GM12878 (cell line): ENCODE measurements around the gene SLC17A2. TPM values are rescaled to one million over a fixed set of nuclear protein-coding genes. Genes with fewer than 3 reads are reported as not detected.

Source experiments
- ATAC-seq: fragments of 200-7000 bp; cut with Tn5 transposase; 3 replicates; pipeline ENCODE4 v1.9.1; 2020; ENCODE audit warnings: mild to moderate bottlenecking, moderate library complexity
- BruUV-seq: library from RNA; stranded (reverse); fragments of 400-500 nt; replicated peaks from 2 replicates; lab custom pipeline; 2021; lab: Mats Ljungman, UMichigan
- CTCF ChIA-PET: fragments of 300-600 bp; sonication (Branson Sonifier 250); formaldehyde crosslinking; extraction: SDS; loops from one replicate; lab custom pipeline; 2021; ENCODE audit warnings: inconsistent platforms; lab: Yijun Ruan, JAX
- POLR2A ChIA-PET: fragments of 350-600 bp; formaldehyde crosslinking; extraction: SDS; loops from one replicate; lab custom pipeline; 2021; ENCODE audit warnings: inconsistent platforms; lab: Charles Lee
- RAD21 ChIA-PET: fragments of 300-600 bp; sonication (Branson Sonifier 250); formaldehyde crosslinking; loops from one replicate; lab custom pipeline; 2023; ENCODE audit warnings: antibody characterized with exemption; ENCODE audit not compliant: unreplicated experiment; lab: Charles Lee
- SMC1A ChIA-PET: fragments of 300-600 bp; sonication (Branson Sonifier 250); formaldehyde crosslinking; loops from one replicate; lab custom pipeline; 2023; ENCODE audit not compliant: unreplicated experiment, uncharacterized antibody; lab: Charles Lee
- DNase-seq: peaks from one replicate; pipeline ENCODE4 v3.0.0-alpha.2; 2011; ENCODE audit warnings: low read depth, low spot score
- FAIRE-seq: peaks from 3 replicates; lab custom pipeline; 2011; peaks lifted over from hg19 to GRCh38; lab: Jason Lieb, UNC
- H2AFZ ChIP-seq: 2 replicates; pipeline ENCODE4 v1.6.0; 2011; ENCODE audit warnings: low read depth, low read length, control low read depth; ENCODE audit not compliant: control insufficient read depth
- H3K27ac ChIP-seq: 2 replicates; pipeline ENCODE4 v1.5.1; 2011; ENCODE audit warnings: control low read depth; ENCODE audit not compliant: control insufficient read depth, insufficient read depth
- H3K27me3 ChIP-seq, 2 experiments: replicated peaks in 1 of 2; 2 replicates each; pipeline versions ENCODE4 v1.6.0 to v1.6.1; 2011; ENCODE audit warnings: low read length in 1 of 2; ENCODE audit not compliant: control insufficient read depth in 2 of 2, insufficient read depth in 2 of 2
- H3K36me3 ChIP-seq, 2 experiments: 2 replicates each; pipeline ENCODE4 v1.5.1; 2011; ENCODE audit warnings: low read length in 1 of 2; ENCODE audit not compliant: control insufficient read depth in 2 of 2, insufficient read depth in 2 of 2
- H3K4me1 ChIP-seq: 2 replicates; pipeline ENCODE4 v1.6.1; 2011; ENCODE audit warnings: mild to moderate bottlenecking, low read length, moderate library complexity, mixed read lengths; ENCODE audit not compliant: control insufficient read depth, insufficient read depth
- H3K4me2 ChIP-seq: 2 replicates; pipeline ENCODE4 v1.6.0; 2011; ENCODE audit warnings: control low read depth; ENCODE audit not compliant: control insufficient read depth, insufficient read depth
- H3K4me3 ChIP-seq: fragments of 200-600 bp; sonication (generic); 2 replicates; pipeline ENCODE4 v1.5.1; 2016
- H3K79me2 ChIP-seq: 2 replicates; pipeline ENCODE4 v1.6.0; 2011; ENCODE audit warnings: low read length; ENCODE audit not compliant: control insufficient read depth, insufficient read depth
- H3K9ac ChIP-seq: 2 replicates; pipeline ENCODE4 v1.8.0; 2011; ENCODE audit warnings: low read length, control low read depth, mixed read lengths; ENCODE audit not compliant: control insufficient read depth, insufficient read depth
- H3K9me3 ChIP-seq: replicated peaks from 3 replicates; pipeline ENCODE4 v1.5.1; 2011; ENCODE audit warnings: mild to moderate bottlenecking, low read length; ENCODE audit not compliant: control insufficient read depth, insufficient read depth
- H4K20me1 ChIP-seq: 2 replicates; pipeline ENCODE4 v1.6.0; 2011; ENCODE audit not compliant: control insufficient read depth, insufficient read depth
- BCL11A ChIP-seq: IDR thresholded peaks from 2 replicates; pipeline ENCODE4 v1.6.1; 2011; ENCODE audit warnings: low read depth, low read length
- CBFB ChIP-seq: IDR thresholded peaks from 2 replicates; pipeline ENCODE4 v1.6.1; 2016; ENCODE audit warnings: antibody characterized with exemption, low read depth
- CBX3 ChIP-seq: fragments of 200-600 bp; sonication (generic); IDR thresholded peaks from 2 replicates; pipeline ENCODE4 v1.6.1; 2016; ENCODE audit warnings: low read depth, borderline replicate concordance
- CBX5 ChIP-seq: sonication (generic); IDR thresholded peaks from 2 replicates; pipeline ENCODE4 v1.6.1; 2016; ENCODE audit warnings: low read depth, moderate library complexity, mild to moderate bottlenecking, inconsistent platforms
- EP300 ChIP-seq, 2 experiments: fragments of 150-350 bp in 1 of 2; IDR thresholded peaks; 2 replicates each; pipeline ENCODE4 v1.6.1; 2011 to 2012; ENCODE audit warnings: low read depth in 2 of 2, low read length in 2 of 2, borderline replicate concordance in 1 of 2, improper control_type of control experiment in 1 of 2, inconsistent platforms in 1 of 2; ENCODE audit not compliant: control insufficient read depth in 1 of 2
- EZH2 ChIP-seq: IDR thresholded peaks from 2 replicates; pipeline ENCODE4 v1.6.1; 2012; ENCODE audit warnings: low read depth, mild to moderate bottlenecking, control low read depth, inconsistent platforms, low read length, borderline replicate concordance; ENCODE audit not compliant: control insufficient read depth
- HDAC6 ChIP-seq: fragments of 200-600 bp; sonication (generic); IDR thresholded peaks from one replicate; pipeline ENCODE4 v1.8.0; 2017; ENCODE audit warnings: antibody characterized with exemption; ENCODE audit not compliant: unreplicated experiment
- KAT2A ChIP-seq: conservative IDR thresholded peaks from 2 replicates; pipeline ENCODE4 v1.6.1; 2011; ENCODE audit warnings: low read depth, low read length; ENCODE audit not compliant: control insufficient read depth
- KDM1A ChIP-seq: fragments of 200-600 bp; sonication (generic); IDR thresholded peaks from 2 replicates; pipeline ENCODE4 v1.6.1; 2016; ENCODE audit warnings: borderline replicate concordance
- MEF2A ChIP-seq: IDR thresholded peaks from 2 replicates; pipeline ENCODE4 v1.6.1; 2011; ENCODE audit warnings: low read depth, mild to moderate bottlenecking, low read length, moderate library complexity; ENCODE audit not compliant: insufficient read depth
- MXI1 ChIP-seq: fragments of 150-350 bp; IDR thresholded peaks from 2 replicates; pipeline ENCODE4 v1.6.1; 2011; ENCODE audit warnings: low read depth, mild to moderate bottlenecking, inconsistent platforms, low read length, improper control_type of control experiment
- RAD21 ChIP-seq: IDR thresholded peaks from 2 replicates; pipeline ENCODE4 v1.6.1; 2011; ENCODE audit warnings: mild to moderate bottlenecking, low read depth, low read length, moderate library complexity; ENCODE audit not compliant: insufficient read depth
- RBBP5 ChIP-seq: fragments of 200-600 bp; sonication (generic); conservative IDR thresholded peaks from 2 replicates; pipeline ENCODE4 v1.6.1; 2016
- REST ChIP-seq: IDR thresholded peaks from 2 replicates; pipeline ENCODE4 v1.6.1; 2012; ENCODE audit warnings: mild to moderate bottlenecking, low read depth, low read length
- RUNX3 ChIP-seq: IDR thresholded peaks from 2 replicates; pipeline ENCODE4 v1.6.1; 2012; ENCODE audit warnings: low read length, inconsistent platforms
- SREBF2 ChIP-seq: IDR thresholded peaks from 2 replicates; pipeline ENCODE4 v1.6.1; 2012; ENCODE audit warnings: mild to moderate bottlenecking, low read length
- STAT1 ChIP-seq: fragments of 450-650 bp; conservative IDR thresholded peaks from 2 replicates; pipeline ENCODE4 v1.6.1; 2014; ENCODE audit warnings: antibody characterized with exemption, mild to moderate bottlenecking
- ZNF217 ChIP-seq: fragments of 450-650 bp; IDR thresholded peaks from 2 replicates; pipeline ENCODE4 v1.6.1; 2017; ENCODE audit warnings: antibody characterized with exemption, mild to moderate bottlenecking
- ZNF24 ChIP-seq: fragments of 450-650 bp; IDR thresholded peaks from 2 replicates; pipeline ENCODE4 v1.6.1; 2017; ENCODE audit warnings: antibody characterized with exemption, mild to moderate bottlenecking
- ZNF274 ChIP-seq: IDR thresholded peaks from one replicate; pipeline ENCODE4 v1.8.0; 2011; ENCODE audit not compliant: insufficient read length, insufficient read depth
- ZSCAN29 ChIP-seq: fragments of 450-650 bp; IDR thresholded peaks from 2 replicates; pipeline ENCODE4 v1.6.1; 2017; ENCODE audit warnings: mild to moderate bottlenecking, moderate library complexity
- WGBS: methylation state at CpG from one replicate; pipeline ENCODE4 v1.1.6; 2016; ENCODE audit warnings: low lambda C conversion rate; ENCODE audit not compliant: insufficient replicate concordance, insufficient coverage; ENCODE audit errors: missing lambda C conversion rate; 5-methylcytosine and 5-hydroxymethylcytosine counted together
- in situ Hi-C: fragments of 300-500 bp; cut with MboI; formaldehyde crosslinking; loops from 9 replicates; pipeline ENCODE4 v1.14.3; 2018; ENCODE audit warnings: mixed read lengths
- intact Hi-C: fragments of 100-400 bp; cut with micrococcal nuclease; formaldehyde crosslinking; loops from one replicate; pipeline ENCODE4 v1.14.2; 2022; ENCODE audit not compliant: unreplicated experiment
- polyA plus RNA-seq, 11 experiments: library from polyadenylated mRNA; depleted of rRNA in 4 of 11; unstranded in 6 of 11; stranded (reverse) in 5 of 11; fragments of >200 nt; fragmentation: Nextera tagmentation in 4 of 11; fragmentation: Illumina TruSeq in 1 of 11; extraction: Ambion mirVana in 4 of 11; extraction: Trizol in 1 of 11; gene quantifications; 1 replicate in 1 of 11; 2 replicates in 10 of 11; pipeline versions ENCODE4 v1.2.1 to v1.2.3, GENCODE V29; 2011 to 2016; ENCODE audit warnings: inconsistent platforms in 2 of 11, missing spikeins in 2 of 11, low read depth in 1 of 11
- total RNA-seq, 4 experiments: library from RNA; depleted of rRNA in 3 of 4; stranded (reverse); fragments of >200 nt in 3 of 4; fragmentation: Illumina TruSeq in 1 of 4; extraction: Trizol in 1 of 4; gene quantifications; 2 replicates each; pipeline versions ENCODE4 v1.2.1 to v1.2.3, GENCODE V29; 2013 to 2021

The SLC17A2 gene
- total and polyA plus RNA-seq, 10 of the 15 experiments (the other 5 are each of a cell fraction or from before 2014, with no cell fraction given), result not detected

- no peak for TF ChIP-seq ZNF217
Measured at GRCh38 chr6:25928562-25929324, 1.7 kb downstream of the SLC17A2 start (continued).

GRCh38 chr6:25927756-25928216 lies 2.7 kb downstream of the SLC17A2 start:
- ChIA-PET RAD21 (interaction anchor here (0.6 kb wide), 1 partner anchor 49 kb away, joined by 4 read pairs; no protein-coding TSS in a partner anchor), CTCF (interaction anchor here (1.0 to 1.5 kb wide), 3 partner anchors 49 to 76 kb away, joined by 3 to 9 read pairs (median 4); no protein-coding TSS in a partner anchor), SMC1A (interaction anchor here (0.9 to 1.4 kb wide), 3 partner anchors 13 to 17 kb away, joined by 3 to 4 read pairs (median 3); no protein-coding TSS in a partner anchor), POLR2A (no interaction called here)
- intact Hi-C loops, result no loop called here
- Histone ChIP-seq H3K4me3 (no peak overlapping the region), H3K9me3 (no peaks in the 10 kb centered on the region), H3K36me3 (no peaks in the 10 kb centered on the region), H3K27me3 (no peaks in the 10 kb centered on the region; a peak in 2 of 4 replicates), H3K9ac (no peak overlapping the region), H4K20me1 (no peaks in the 10 kb centered on the region), H3K79me2 (no peaks in the 10 kb centered on the region), H2AFZ (no peak overlapping the region), H3K27ac (no peak overlapping the region), H3K4me2 (no peak overlapping the region), H3K4me1 (no peaks in the 10 kb centered on the region)
- WGBS, result 39% methylated on average over 2 of the region's 2 CpGs
- in situ Hi-C loops, result loop anchor here (25.0 kb wide), 1 partner anchor 665 kb away; no protein-coding TSS in a partner anchor
- ATAC-seq (no peak), FAIRE-seq (no peak), DNase-seq (no peak)
- no peak for TF ChIP-seq SREBF2
- TF ChIP-seq ZSCAN29, result no peak
- TF ChIP-seq MXI1, result no peak
- TF ChIP-seq ZNF274, result no peak
- TF ChIP-seq CBX3, result no peak
- no peak for TF ChIP-seq BCL11A
- no peak for TF ChIP-seq RUNX3
- TF ChIP-seq CBX5, result no peak
- no peak for TF ChIP-seq ZNF24
- TF ChIP-seq RBBP5, result no peak
- no peak for TF ChIP-seq HDAC6
- no peak for TF ChIP-seq EZH2
- no peak for TF ChIP-seq KDM1A
- no peak for TF ChIP-seq REST
- TF ChIP-seq EP300 (IDR thresholded peaks at IDR 0.05; ENCODE audit: borderline replicate concordance in 1 of 2, control insufficient read depth in 1 of 2, low read depth in 2 of 2, low read length in 2 of 2), result no peak
- no peak for TF ChIP-seq KAT2A
- no peak for TF ChIP-seq MEF2A
- TF ChIP-seq CBFB, result no peak
- no peak for TF ChIP-seq RAD21
- no peak for TF ChIP-seq STAT1
- no TSS peak for BruUV-seq
